PC-3 (cell line): ENCODE results near the gene TRABD2B. TPM values are rescaled to one million over a fixed set of nuclear protein-coding genes. Genes with fewer than 3 reads are reported as not detected.

ENCODE experiments used
- ATAC-seq: fragments of 200-7000 bp; cut with Tn5 transposase; 2 replicates; pipeline ENCODE4 v1.9.1; 2020; ENCODE audit warnings: mild to moderate bottlenecking, moderate library complexity
- BruUV-seq: library from RNA; stranded (reverse); fragments of 400-500 nt; replicated peaks from 2 replicates; lab custom pipeline; 2021; lab: Mats Ljungman, UMichigan
- CTCF ChIA-PET: fragments of 300-600 bp; sonication (Branson Sonifier 250); formaldehyde crosslinking; loops from one replicate; lab custom pipeline; 2022; ENCODE audit warnings: antibody characterized with exemption; lab: Charles Lee
- POLR2A ChIA-PET: fragments of 300-600 bp; sonication (Branson Sonifier 250); formaldehyde crosslinking; loops from one replicate; lab custom pipeline; 2022; ENCODE audit warnings: antibody characterized with exemption; ENCODE audit not compliant: unreplicated experiment; lab: Charles Lee
- DNase-seq: peaks from one replicate; pipeline ENCODE4 v3.0.0-alpha.2; 2015
- H2AFZ ChIP-seq: fragments of 300-600 bp; sonication (generic); 2 replicates; pipeline ENCODE4 v1.6.0; 2016; ENCODE audit warnings: antibody characterized with exemption, low read length
- H3F3A ChIP-seq: fragments of 300-600 bp; sonication (generic); one replicate; pipeline ENCODE4 v1.6.0; 2017; ENCODE audit warnings: antibody characterized with exemption, low read length, control low read depth, mild to moderate bottlenecking; ENCODE audit not compliant: unreplicated experiment
- H3K27ac ChIP-seq: fragments of 300-600 bp; sonication (generic); 2 replicates; pipeline ENCODE4 v1.5.1; 2016; ENCODE audit warnings: mild to moderate bottlenecking, low read length
- H3K27me3 ChIP-seq: fragments of 300-600 bp; sonication (generic); 2 replicates; pipeline ENCODE4 v1.6.1; 2016; ENCODE audit warnings: low read length, mixed read lengths
- H3K36me3 ChIP-seq: fragments of 300-600 bp; sonication (generic); 2 replicates; pipeline ENCODE4 v1.6.1; 2016; ENCODE audit warnings: low read depth, mixed run types, low read length, mixed read lengths
- H3K4me1 ChIP-seq: fragments of 300-600 bp; sonication (generic); 2 replicates; pipeline ENCODE4 v1.5.1; 2016; ENCODE audit warnings: low read length; ENCODE audit not compliant: insufficient read depth
- H3K4me2 ChIP-seq: fragments of 300-600 bp; sonication (generic); 2 replicates; pipeline ENCODE4 v1.6.0; 2016; ENCODE audit warnings: low read length
- H3K4me3 ChIP-seq: fragments of 300-600 bp; sonication (generic); 2 replicates; pipeline ENCODE4 v1.5.1; 2016; ENCODE audit warnings: mild to moderate bottlenecking, low read length, mixed read lengths
- H3K79me2 ChIP-seq: fragments of 300-600 bp; sonication (generic); 2 replicates; pipeline ENCODE4 v1.6.1; 2017; ENCODE audit warnings: low read length, mixed read lengths
- H3K9ac ChIP-seq: fragments of 300-600 bp; sonication (generic); 2 replicates; pipeline ENCODE4 v1.6.0; 2016; ENCODE audit warnings: mild to moderate bottlenecking, low read length
- H3K9me2 ChIP-seq: fragments of 300-600 bp; sonication (generic); replicated peaks from 2 replicates; pipeline ENCODE4 v1.6.1; 2016; ENCODE audit warnings: mixed run types, low read length, mixed read lengths
- H3K9me3 ChIP-seq: fragments of 300-600 bp; sonication (generic); 2 replicates; pipeline ENCODE4 v1.6.1; 2016; ENCODE audit warnings: low read length, mixed read lengths
- H4K20me1 ChIP-seq: fragments of 300-600 bp; sonication (generic); 2 replicates; pipeline ENCODE4 v1.6.1; 2016; ENCODE audit warnings: low read length, mixed read lengths
- CTCF ChIP-seq: fragments of 300-600 bp; sonication (generic); conservative IDR thresholded peaks from 2 replicates; pipeline ENCODE4 v1.5.1; 2017; ENCODE audit warnings: antibody characterized with exemption, low read depth, mild to moderate bottlenecking, low read length
- EZH2 ChIP-seq: fragments of 300-600 bp; sonication (generic); IDR thresholded peaks from one replicate; pipeline ENCODE4 v1.6.1; 2017; ENCODE audit warnings: antibody characterized with exemption, mild to moderate bottlenecking, low read length; ENCODE audit not compliant: unreplicated experiment
- EZH2phosphoT487 ChIP-seq: fragments of 300-600 bp; sonication (generic); IDR thresholded peaks from 2 replicates; pipeline ENCODE4 v1.6.1; 2018; ENCODE audit warnings: mild to moderate bottlenecking, antibody characterized with exemption, low read length, borderline replicate concordance
- intact Hi-C: fragments of 100-400 bp; cut with micrococcal nuclease; formaldehyde crosslinking; loops from 2 replicates; pipeline ENCODE4 v1.9.0; 2023
- total RNA-seq: library from RNA; depleted of rRNA; stranded (reverse); fragments of >200 nt; gene quantifications from 2 replicates; pipeline ENCODE4 v1.2.3, GENCODE V29; 2014

The TRABD2B gene
- total RNA-seq, 1 experiment from 2014 or later: 0.44 TPM

GRCh38 chr1:48026701-48027532, 29.7 kb upstream of the TRABD2B start:
- no TSS peak for BruUV-seq
- no peak for ATAC-seq
- no peak overlapping the region for H3K27ac ChIP-seq
- ChIA-PET CTCF (no interaction called here), POLR2A (interaction anchor here (0.5 to 0.6 kb wide), 2 partner anchors 12 to 29 kb away, joined by 3 to 4 read pairs; no protein-coding TSS in a partner anchor)
- no peaks in the 10 kb centered on the region for H3K9me3 ChIP-seq
- H3K9ac ChIP-seq: no peak overlapping the region
- no peak overlapping the region for H2AFZ ChIP-seq
- H3F3A ChIP-seq: no peaks in the 10 kb centered on the region
- no peaks in the 10 kb centered on the region for H3K36me3 ChIP-seq
- no peaks in the 10 kb centered on the region for H3K9me2 ChIP-seq
- no peak for DNase-seq
- no peaks in the 10 kb centered on the region for H4K20me1 ChIP-seq
- no peak overlapping the region for H3K4me2 ChIP-seq
- intact Hi-C loops: no loop called here
- H3K4me3 ChIP-seq: no peak overlapping the region
- H3K4me1 ChIP-seq: no peaks in the 10 kb centered on the region
- H3K27me3 ChIP-seq: no peaks in the 10 kb centered on the region
- no peaks in the 10 kb centered on the region for H3K79me2 ChIP-seq
- no peak for TF ChIP-seq CTCF
- TF ChIP-seq EZH2: no peak
- TF ChIP-seq EZH2phosphoT487: no peak

DNA sequence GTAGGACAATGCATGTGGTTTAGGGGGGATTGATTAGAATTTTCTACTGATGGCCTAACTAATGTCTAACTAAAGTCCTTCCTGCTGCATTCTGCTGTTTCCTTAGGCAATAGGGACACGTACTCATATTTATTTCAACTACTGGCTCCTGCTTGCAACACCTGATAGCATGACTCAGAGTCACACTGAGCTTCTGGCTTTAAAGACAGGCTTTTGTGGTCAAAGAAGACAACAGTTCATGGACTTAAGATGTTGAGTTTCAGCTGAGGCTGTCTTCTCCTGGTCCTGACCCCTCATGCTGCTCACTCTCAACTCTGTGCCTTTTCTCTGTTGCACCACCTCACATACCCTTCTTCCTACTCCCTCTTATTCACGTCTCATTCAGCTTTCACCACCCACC, 29.1 kb upstream of the TRABD2B start:
- POLR2A ChIA-PET: interaction anchor here (0.5 to 0.6 kb wide), 2 partner anchors 13 to 29 kb away, joined by 4 read pairs; no protein-coding TSS in a partner anchor
- intact Hi-C loops: no loop called here
- Histone ChIP-seq H3K27me3 (no peaks in the 10 kb centered on the region), H4K20me1 (no peaks in the 10 kb centered on the region), H3K4me2 (no peak overlapping the region), H2AFZ (no peak overlapping the region), H3K4me3 (no peak overlapping the region), H3K79me2 (no peaks in the 10 kb centered on the region), H3K9ac (no peak overlapping the region), H3F3A (no peaks in the 10 kb centered on the region), H3K4me1 (no peaks in the 10 kb centered on the region), H3K9me3 (no peaks in the 10 kb centered on the region), H3K36me3 (no peaks in the 10 kb centered on the region), H3K27ac (no peak overlapping the region), H3K9me2 (no peaks in the 10 kb centered on the region)
- CTCF ChIA-PET: no interaction called here
- DNase-seq (peak; percentile 43), ATAC-seq (peak; percentile 48)
- no TSS peak for BruUV-seq
- TF ChIP-seq EZH2phosphoT487 (no peak), CTCF (no peak), EZH2 (no peak)

DNA sequence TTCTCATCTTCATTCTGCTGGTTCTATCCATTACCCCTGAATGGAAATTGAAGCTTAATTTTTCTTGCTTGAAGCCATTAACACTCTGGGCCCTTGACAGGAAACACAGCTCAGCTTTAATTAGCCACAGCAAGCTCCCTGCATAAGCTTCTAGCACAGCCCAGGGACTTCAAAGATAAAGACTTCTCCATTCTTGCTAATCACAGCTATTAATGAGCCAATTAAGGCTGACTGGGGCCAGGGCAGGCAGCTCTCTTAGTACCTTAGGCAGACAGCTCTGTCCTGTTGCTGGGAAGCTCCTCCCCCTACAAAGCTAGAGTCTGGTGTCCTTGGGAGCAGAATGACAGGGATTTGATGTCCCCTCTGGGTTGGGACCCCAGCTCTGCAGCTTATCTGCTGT, 27.9 kb upstream of the TRABD2B start:
- no peak for DNase-seq
- CTCF ChIA-PET: no interaction called here
- ATAC-seq: no peak
- Histone ChIP-seq H3K4me2 (no peak overlapping the region), H3K36me3 (no peaks in the 10 kb centered on the region), H3K9me3 (no peaks in the 10 kb centered on the region), H3K4me1 (no peaks in the 10 kb centered on the region), H3K27me3 (no peaks in the 10 kb centered on the region), H4K20me1 (no peaks in the 10 kb centered on the region), H3K4me3 (no peak overlapping the region), H2AFZ (no peak overlapping the region), H3K27ac (no peak overlapping the region), H3K79me2 (no peaks in the 10 kb centered on the region), H3K9me2 (no peaks in the 10 kb centered on the region), H3K9ac (no peak overlapping the region), H3F3A (no peaks in the 10 kb centered on the region)
- POLR2A ChIA-PET: no interaction called here
- intact Hi-C loops: no loop called here
- no peak for TF ChIP-seq EZH2
- TF ChIP-seq CTCF: no peak
- TF ChIP-seq EZH2phosphoT487: no peak
- no TSS peak for BruUV-seq
